NCI-H146 (cell line): Measurements from ENCODE around the gene OLIG3.

Experiments
- DNase-seq: peaks from one replicate; lab custom pipeline; 2025; lab: John Stamatoyannopoulos, UW

Gene OLIG3

GRCh38 chr6:137467211-137467610 lies 27.0 kb downstream of the OLIG3 start:
- no peak for DNase-seq

GRCh38 chr6:137465378-137466009 lies 28.7 kb downstream of the OLIG3 start:
- no peak for DNase-seq

- DNase-seq, result no peak
Measured at GRCh38 chr6:137452333-137452894, 41.8 kb downstream of the OLIG3 start.

- DNase-seq, result no peak
Measured at GRCh38 chr6:137443901-137444300, 50.3 kb downstream of the OLIG3 start.
